HG03039 (cell line): Measurements from ENCODE around the gene GRIK4.

Experiments
- ATAC-seq: cut with Tn5 transposase; IDR thresholded peaks from one replicate; pipeline ENCODE4 v1.9.1; 2021; ENCODE audit warnings: mild to moderate bottlenecking, moderate library complexity; ENCODE audit not compliant: unreplicated experiment

The GRIK4 gene

DNA sequence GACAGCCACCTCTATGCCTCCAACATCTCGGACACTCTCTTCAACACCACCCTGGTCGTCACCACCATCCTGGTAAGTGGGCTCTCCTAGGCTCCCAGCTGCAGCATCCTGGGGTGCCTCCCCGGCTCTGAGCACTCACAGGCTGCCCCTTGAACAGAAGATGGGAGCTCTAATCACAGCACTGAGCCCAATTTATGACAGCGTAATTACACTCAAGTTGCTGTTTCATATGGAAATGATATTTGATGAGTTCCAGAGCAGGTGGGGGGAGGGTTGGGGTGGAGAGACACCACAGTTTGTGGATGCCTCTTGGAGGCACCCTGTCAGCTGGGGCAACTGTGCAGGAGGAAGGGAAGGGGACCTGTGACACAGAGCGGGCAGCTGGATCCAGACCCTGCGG, 387.0 kb downstream of the GRIK4 start:
- no peak for ATAC-seq

GRCh38 chr11:120899720-120900119, 388.2 kb downstream of the GRIK4 start:
- no peak for ATAC-seq

DNA sequence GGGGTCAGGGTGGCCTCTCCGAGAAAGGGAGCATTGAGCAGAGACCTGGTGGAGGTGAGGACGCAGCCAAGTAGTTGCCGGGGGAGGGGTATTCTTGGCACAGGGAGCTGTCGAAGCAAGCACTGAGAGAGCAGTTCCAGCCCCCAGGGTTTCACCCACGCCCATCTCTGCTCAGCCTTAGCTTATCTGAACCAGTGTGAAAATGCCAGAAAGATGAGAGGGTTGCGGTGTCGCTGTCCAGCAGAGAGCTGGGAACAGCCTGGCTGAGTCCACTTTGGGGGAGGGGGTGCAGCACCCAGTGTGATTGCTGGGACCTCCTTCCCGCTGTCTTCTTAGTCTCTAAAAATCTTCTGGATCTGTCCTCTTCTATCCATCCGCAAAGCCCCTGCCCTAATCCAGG, 389.1 kb downstream of the GRIK4 start:
- no peak for ATAC-seq

DNA sequence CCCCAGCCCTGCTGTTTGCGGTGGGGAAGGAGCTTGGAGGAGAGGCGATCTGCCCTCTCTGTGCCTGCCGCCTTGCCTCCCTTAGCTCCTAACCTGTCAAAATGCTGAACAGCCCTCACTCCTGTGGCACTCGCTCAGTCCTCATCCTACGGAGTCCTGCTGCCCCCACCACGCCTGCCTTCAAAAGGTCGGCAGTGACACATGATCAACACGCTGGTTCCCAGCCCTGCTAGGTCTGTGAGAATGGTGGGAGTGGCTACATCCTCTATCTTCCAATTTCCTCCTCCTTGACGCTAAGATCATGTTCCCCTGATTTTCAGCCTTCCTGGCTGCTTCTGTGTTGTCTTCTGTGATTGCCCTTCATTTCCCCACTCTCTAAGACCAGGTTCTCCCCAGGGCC, 392.1 kb downstream of the GRIK4 start:
- ATAC-seq: no peak

GRCh38 chr11:120904116-120904515, 392.6 kb downstream of the GRIK4 start:
- no peak for ATAC-seq

GRCh38 chr11:120906766-120907165, 395.2 kb downstream of the GRIK4 start:
- no peak for ATAC-seq

- no peak for ATAC-seq
Observed at GRCh38 chr11:120907971-120908370, 396.4 kb downstream of the GRIK4 start.

DNA sequence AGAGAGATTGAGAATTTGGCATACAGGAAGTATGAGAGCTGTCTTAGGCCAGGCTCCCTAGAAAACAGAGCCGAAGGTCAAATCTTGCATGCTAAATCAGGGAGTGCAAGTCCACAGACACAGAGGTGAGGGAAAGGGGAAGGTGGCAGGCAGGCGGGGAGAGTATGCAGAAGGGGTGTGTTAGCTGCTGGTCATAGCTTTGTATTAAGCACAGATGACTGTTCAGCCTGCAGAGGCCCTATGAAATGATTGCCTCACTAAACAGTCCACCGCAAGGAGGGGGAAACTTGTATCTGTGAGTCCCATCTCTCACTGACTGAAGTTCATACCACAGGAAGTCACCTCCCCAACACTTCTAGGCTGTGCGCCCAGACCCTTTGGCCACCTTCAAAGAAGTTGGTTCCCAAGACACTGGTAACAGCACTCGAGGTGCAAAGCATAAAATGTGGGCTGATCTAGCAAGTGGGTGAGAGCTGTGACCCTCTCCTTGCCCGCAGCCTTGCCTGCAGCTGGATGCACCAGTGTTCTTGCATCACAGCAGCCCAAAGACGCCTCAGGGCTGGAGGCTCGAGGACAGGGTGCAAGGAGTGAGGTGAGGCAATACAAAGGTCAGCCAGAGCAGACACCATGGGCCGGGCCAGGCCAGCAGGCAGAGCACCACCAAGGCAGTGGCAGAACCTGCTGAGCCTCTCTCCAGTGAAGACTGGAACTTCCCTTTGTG, 397.1 kb downstream of the GRIK4 start:
- ATAC-seq: no peak

DNA sequence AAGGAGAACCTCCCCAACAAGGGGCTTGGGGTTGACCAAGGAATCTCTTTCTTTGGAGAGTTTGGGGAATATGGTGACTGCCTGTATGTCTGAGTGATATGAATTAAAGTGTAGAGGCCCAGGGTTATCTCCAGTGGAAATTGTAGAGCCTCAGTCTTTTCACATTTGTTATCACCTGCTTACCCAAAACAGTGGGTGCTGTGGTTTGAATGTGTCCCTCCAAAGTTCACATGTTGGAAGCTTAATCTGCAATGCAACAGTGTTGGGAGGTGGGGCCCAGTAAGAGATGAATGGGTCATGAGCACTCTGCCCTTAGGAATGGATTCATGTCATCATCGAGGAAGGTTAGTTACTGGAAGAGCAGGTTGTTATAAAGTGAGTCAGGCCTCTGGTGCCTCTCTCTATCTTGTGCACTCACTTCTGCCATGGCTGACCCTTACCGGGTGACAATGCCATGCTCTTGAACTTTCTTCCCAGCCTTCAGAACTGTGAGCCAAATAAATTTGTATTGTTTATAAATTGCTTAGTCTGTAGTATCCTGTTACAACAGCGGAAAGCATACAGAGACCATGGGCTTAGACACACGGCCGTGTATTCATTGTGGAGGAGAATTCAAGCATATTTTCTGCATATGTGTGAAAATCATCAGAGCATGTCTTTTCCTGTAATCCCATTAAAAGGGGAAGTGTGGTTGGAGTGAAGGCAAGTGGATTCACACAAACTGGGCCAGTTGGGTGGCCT, 398.3 kb downstream of the GRIK4 start:
- no peak for ATAC-seq

DNA sequence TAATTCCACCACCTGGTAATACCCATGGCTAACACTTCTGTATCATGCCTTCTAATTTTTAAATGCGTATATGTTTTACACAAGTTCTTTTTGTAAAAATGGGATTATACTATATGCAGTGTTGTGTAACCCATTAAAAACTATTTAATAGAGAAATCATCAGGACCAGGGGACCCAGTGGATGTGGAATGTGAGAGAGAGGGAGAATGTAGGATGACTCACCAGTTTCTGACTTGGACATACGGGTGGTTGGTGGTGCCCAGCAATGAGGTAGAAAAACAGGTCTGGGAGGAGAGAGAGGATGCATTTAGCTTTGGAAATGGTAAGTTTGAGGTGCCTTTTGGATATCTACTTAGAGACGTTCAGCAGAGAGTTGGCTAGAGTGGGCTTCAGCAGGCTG, 400.4 kb downstream of the GRIK4 start:
- no peak for ATAC-seq

DNA sequence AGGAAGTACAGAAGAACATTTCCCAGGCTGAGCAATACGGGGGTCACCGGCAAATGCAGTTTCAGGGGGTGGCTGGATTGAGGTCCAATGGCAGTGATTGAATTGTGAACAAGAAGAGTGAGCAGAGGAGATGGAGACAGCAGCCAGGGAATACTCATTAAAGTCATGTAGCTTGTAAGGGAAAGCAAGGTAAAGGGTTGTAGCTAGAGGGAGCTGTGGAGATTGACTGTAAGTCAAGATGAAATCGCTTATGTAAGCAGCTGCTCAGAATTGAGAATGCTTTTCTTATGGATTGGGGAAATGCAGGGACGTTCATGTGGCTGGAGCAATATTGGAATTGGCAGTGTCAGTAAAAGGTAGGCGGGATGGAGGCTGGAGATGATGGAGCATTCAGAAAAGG, 401.0 kb downstream of the GRIK4 start:
- ATAC-seq: no peak

- no peak for ATAC-seq
Observed at GRCh38 chr11:120912915-120913314, 401.4 kb downstream of the GRIK4 start.

GRCh38 chr11:120914021-120914420, 402.5 kb downstream of the GRIK4 start:
- no peak for ATAC-seq

DNA sequence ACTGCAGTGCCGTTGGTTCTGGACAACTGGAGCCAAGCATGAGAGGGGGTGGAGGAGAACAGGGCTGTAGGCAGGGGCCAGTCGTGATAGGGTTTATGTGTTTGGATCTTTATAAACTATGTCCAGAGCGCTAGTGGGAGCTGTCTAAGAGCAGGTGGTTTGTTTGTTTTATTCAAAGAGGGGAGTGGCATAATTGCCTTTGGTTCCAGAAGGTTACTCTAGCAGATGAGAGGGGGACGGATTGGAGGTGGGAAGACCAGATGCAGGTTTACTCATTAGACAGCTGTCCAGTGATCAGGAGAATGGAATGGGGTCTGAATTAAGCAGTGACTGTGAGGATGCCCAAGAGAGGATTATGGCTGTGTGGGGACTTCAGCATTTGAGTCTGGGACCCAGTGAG, 403.1 kb downstream of the GRIK4 start:
- no peak for ATAC-seq

GRCh38 chr11:120917559-120918239, 406.2 kb downstream of the GRIK4 start:
- no peak for ATAC-seq

- no peak for ATAC-seq
Observed at GRCh38 chr11:120918257-120918656, 406.7 kb downstream of the GRIK4 start.

GRCh38 chr11:120919045-120919444, 407.5 kb downstream of the GRIK4 start:
- ATAC-seq: no peak

DNA sequence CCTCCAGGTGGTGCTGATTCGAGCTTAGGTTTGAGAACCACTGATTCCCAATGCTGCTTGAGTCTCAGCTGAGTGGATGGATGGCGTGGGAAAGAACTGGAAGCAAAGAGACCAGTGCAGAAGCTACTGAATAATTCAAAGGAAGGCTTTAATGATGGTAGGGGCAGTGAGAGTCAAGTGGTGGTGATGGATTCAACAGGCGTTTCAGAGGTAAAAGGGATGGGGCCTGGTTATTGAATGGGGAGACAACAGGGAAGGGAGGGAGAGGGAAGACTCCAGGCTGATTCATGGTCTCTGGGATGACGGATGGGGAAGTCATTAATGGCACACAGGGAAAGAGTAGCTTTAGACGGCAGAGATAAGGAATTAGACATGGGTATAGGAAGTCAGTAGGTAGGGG, 408.0 kb downstream of the GRIK4 start:
- no peak for ATAC-seq

DNA sequence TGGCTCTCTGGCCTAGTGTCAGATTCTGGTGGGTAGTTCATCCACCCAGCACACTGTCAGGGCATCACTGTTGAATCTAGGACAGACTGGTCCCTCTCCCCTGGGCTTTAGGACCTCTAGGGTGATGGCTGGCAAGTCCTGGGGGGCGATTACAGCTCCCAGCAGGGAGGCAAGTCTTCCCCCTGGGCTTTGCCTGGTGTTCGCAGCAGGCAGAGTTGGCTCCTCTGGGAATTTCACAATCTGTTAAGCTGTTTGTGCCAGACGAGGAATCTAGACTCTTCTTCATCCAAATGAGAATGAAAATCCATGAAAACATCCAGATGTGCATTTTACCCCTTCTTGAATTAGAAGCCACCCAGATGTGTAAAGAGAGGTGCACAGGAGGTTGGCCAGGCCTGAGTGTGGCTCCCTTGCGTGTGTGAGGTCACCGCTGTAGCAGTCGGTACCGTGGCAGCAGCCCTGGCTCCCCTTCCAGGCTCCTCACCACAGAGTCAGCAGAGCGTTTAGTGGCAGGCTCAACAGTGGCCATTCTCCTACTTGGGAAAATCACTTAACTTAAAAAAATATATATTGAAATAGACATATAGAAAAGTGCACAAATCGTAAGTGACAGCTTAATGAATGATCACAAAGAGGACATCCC, 412.4 kb downstream of the GRIK4 start:
- ATAC-seq: no peak

DNA sequence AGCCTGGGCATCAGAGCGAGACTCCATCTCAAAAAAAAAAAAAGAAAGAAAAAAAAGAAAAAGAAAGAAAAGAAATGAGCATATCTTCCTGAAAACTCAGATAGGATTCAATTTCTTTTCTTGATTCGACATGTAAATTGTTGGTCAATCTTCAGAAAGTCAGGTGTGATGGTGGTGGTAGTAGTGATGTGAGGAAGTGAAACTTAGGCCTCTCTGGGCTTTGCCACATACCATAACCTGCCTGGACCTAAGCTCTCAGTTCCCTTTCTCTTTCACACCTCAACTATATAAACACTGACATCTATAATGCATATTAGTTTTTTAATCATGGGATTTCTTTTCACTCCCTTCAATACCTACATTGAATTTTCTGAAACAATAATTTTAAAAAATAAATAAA, 414.4 kb downstream of the GRIK4 start:
- ATAC-seq: peak; percentile 93

DNA sequence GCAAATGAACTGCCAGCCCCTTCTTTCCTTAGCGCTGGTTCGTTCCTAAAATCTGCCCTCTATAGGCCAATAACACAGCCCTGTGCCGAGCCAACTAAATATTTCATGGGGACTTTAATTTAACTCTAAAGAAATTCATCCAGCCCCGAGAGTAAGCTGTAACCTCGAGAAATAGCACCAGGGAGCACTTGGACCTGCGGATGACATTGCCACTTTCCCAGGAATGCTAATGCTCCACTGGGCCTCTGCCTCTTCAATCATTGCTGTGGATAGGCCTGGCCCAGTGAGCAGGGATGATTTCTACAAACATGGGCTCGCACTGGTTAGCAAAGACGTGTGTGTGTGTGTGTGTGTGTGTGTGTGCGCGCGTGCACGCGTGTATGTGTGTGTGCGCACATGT, 417.1 kb downstream of the GRIK4 start:
- no peak for ATAC-seq

GRCh38 chr11:120929090-120929489, 417.5 kb downstream of the GRIK4 start:
- no peak for ATAC-seq
